HG03565 (cell line): ENCODE data around the gene CDK8.
"Not testable (repeated sequence)": the region's sequence is repeated elsewhere in the genome, so short reads cannot be mapped to it uniquely, and the experiment has no call there.

Source experiments
- ATAC-seq: cut with Tn5 transposase; IDR thresholded peaks from one replicate; pipeline ENCODE4 v1.9.1; 2021; ENCODE audit warnings: mild to moderate bottlenecking, moderate library complexity; ENCODE audit not compliant: unreplicated experiment

CDK8 gene

GRCh38 chr13:26252006-26252405, 1.9 kb upstream of the CDK8 start:
- not testable (repeated sequence) for ATAC-seq

- ATAC-seq: no peak
These were observed 605 bp upstream of the CDK8 start for GRCh38 chr13:26253262-26253786.

- ATAC-seq: peak; percentile 20
These were observed 718 bp downstream of the CDK8 start for GRCh38 chr13:26254583-26255111.

GRCh38 chr13:26255115-26255514, 1.2 kb downstream of the CDK8 start:
- ATAC-seq: no peak

- ATAC-seq: no peak
These were observed 1.9 kb downstream of the CDK8 start for GRCh38 chr13:26255691-26256277.

GRCh38 chr13:26257049-26257448, 3.1 kb downstream of the CDK8 start:
- no peak for ATAC-seq

- no peak for ATAC-seq
These were observed 5.7 kb downstream of the CDK8 start for GRCh38 chr13:26259634-26260033.

- ATAC-seq: no peak
These were observed 8.2 kb downstream of the CDK8 start for GRCh38 chr13:26262156-26262555.

- ATAC-seq: no peak
These were observed 12.4 kb downstream of the CDK8 start for GRCh38 chr13:26266311-26266710.

- ATAC-seq: no peak
These were observed 16.8 kb downstream of the CDK8 start for GRCh38 chr13:26270707-26271106.

- no peak for ATAC-seq
These were observed 18.7 kb downstream of the CDK8 start for GRCh38 chr13:26272621-26273020.

- ATAC-seq: no peak
These were observed 26.4 kb downstream of the CDK8 start for GRCh38 chr13:26280295-26280694.

GRCh38 chr13:26280822-26281221, 26.9 kb downstream of the CDK8 start:
- ATAC-seq: no peak

GRCh38 chr13:26285911-26286310, 32.0 kb downstream of the CDK8 start:
- not testable (repeated sequence) for ATAC-seq

- ATAC-seq: not testable (repeated sequence)
These were observed 34.9 kb downstream of the CDK8 start for GRCh38 chr13:26288838-26289237.

- ATAC-seq: no peak
These were observed 41.9 kb downstream of the CDK8 start for GRCh38 chr13:26295812-26296211.

- ATAC-seq: no peak
These were observed 45.3 kb downstream of the CDK8 start for GRCh38 chr13:26299168-26299750.

- ATAC-seq: no peak
These were observed 46.2 kb downstream of the CDK8 start for GRCh38 chr13:26300140-26300539.

- no peak for ATAC-seq
These were observed 51.7 kb downstream of the CDK8 start for GRCh38 chr13:26305676-26306075.

- ATAC-seq: no peak
These were observed 53.8 kb downstream of the CDK8 start for GRCh38 chr13:26307701-26308100.

- ATAC-seq: no peak
These were observed 54.3 kb downstream of the CDK8 start for GRCh38 chr13:26308250-26308649.

GRCh38 chr13:26308836-26309235, 54.9 kb downstream of the CDK8 start:
- no peak for ATAC-seq
